Neutrophil (primary cell): ENCODE data around the gene CAND2.

Experiments used
- H3K27ac ChIP-seq: fragments of 200-600 bp; sonication (generic); 2 replicates; pipeline ENCODE4 v1.5.1; 2016; ENCODE audit warnings: mild to moderate bottlenecking, moderate library complexity
- H3K27me3 ChIP-seq: fragments of 200-600 bp; sonication (generic); 2 replicates; pipeline ENCODE4 v1.6.0; 2016; ENCODE audit warnings: mild to moderate bottlenecking
- H3K36me3 ChIP-seq: fragments of 200-600 bp; sonication (generic); 2 replicates; pipeline ENCODE4 v1.5.1; 2017
- H3K4me1 ChIP-seq, 2 experiments: fragments of 200-600 bp in 1 of 2; sonication (generic) in 1 of 2; 1 replicate in 1 of 2; 2 replicates in 1 of 2; pipeline versions ENCODE4 v1.5.1 to v1.6.1; 2013 to 2016; ENCODE audit warnings: low read depth in 1 of 2, low read length in 1 of 2, mild to moderate bottlenecking in 1 of 2, moderate library complexity in 1 of 2; ENCODE audit not compliant: control insufficient read depth in 1 of 2, insufficient read depth in 1 of 2
- H3K4me3 ChIP-seq, 2 experiments: fragments of 200-600 bp in 1 of 2; sonication (generic) in 1 of 2; 1 replicate in 1 of 2; 2 replicates in 1 of 2; pipeline ENCODE4 v1.5.1; 2013 to 2016; ENCODE audit warnings: low read depth in 1 of 2, low read length in 1 of 2, mild to moderate bottlenecking in 1 of 2, moderate library complexity in 1 of 2
- H3K9me3 ChIP-seq: fragments of 200-600 bp; sonication (generic); 2 replicates; pipeline ENCODE4 v1.5.1; 2016
- CTCF ChIP-seq: fragments of 200-600 bp; sonication (generic); IDR thresholded peaks from 2 replicates; pipeline ENCODE4 v1.5.1; 2016; ENCODE audit warnings: antibody characterized with exemption

Gene CAND2

DNA sequence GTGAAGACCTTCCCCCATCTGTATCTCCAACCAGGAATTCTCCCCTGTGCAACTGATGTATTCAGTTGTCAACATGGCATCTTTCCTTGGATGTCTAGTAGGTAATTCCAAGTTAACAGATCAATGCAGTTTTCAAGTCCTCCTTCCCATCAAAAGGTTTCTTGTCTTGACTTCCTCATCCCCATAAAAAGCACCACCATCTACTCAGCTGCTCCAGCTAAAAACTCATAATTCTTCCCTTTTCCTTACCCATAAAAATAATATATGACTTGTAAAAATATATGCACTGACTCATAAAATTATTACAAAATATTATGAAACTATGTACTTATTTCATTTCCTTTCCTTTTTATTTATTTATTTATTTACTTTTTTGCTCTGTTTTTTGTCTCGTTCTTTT, 5.0 kb upstream of the CAND2 start:
- Histone ChIP-seq H3K9me3 (no peaks in the 10 kb centered on the region), H3K27ac (no peak overlapping the region), H3K36me3 (no peaks in the 10 kb centered on the region), H3K4me3 (no peak overlapping the region), H3K4me1 (peaks cover 0 to 3% of the 10 kb centered on the region in 2 experiments), H3K27me3 (peaks cover 55% of the 10 kb centered on the region)
- TF ChIP-seq CTCF: no peak

- peaks cover 71% of the 10 kb centered on the region for H3K27me3 ChIP-seq
- no peaks in the 10 kb centered on the region for H3K36me3 ChIP-seq
- peaks cover 0 to 6% of the 10 kb centered on the region in 2 experiments for H3K4me1 ChIP-seq
- TF ChIP-seq CTCF: no peak
- no peaks in the 10 kb centered on the region for H3K9me3 ChIP-seq
- H3K27ac ChIP-seq: no peak overlapping the region
- H3K4me3 ChIP-seq: no peak overlapping the region
These were observed 2.8 kb upstream of the CAND2 start for GRCh38 chr3:12793701-12794100.

DNA sequence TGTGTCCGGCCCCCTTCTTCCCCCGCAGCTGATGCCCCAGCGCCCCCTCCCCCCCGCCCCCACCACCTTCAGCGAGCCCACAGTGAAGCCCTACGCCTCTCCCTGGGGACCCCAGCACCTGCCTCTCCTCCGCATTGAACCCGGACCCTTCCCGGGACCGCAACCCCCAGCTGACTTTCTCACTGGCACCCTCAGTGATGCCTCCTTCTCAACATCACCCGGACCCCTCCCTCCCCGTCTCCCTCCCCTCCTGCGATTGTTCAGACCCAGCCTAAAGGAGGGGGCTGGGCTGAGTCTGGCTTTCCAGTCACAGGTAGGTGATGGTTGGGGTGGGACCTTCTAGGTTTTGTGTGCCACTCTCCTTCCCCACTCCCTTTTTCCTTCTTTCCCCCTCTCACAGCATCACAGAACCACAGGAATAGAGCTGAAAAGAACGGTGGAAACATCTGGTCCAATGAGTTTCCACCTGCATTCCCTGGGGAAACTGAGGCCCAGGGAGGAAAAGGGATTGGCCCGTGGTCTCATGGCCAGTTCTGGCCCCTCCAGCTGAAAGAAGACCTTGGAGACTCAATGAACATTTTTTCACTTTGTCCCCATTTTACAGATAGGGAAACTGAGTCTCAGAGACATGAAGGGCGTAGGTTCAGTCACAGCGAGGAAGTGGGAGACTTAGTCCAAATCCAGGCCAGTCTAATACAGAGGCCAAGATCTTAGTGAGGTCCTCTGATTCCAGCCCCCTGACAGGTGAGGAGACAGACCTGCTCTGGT, 828 bp downstream of the CAND2 start:
- Histone ChIP-seq H3K4me3 (no peak overlapping the region), H3K36me3 (no peaks in the 10 kb centered on the region), H3K4me1 (peaks cover 0 to 6% of the 10 kb centered on the region in 2 experiments), H3K27ac (no peak overlapping the region), H3K9me3 (no peaks in the 10 kb centered on the region), H3K27me3 (peaks cover 62% of the 10 kb centered on the region)
- TF ChIP-seq CTCF: no peak

DNA sequence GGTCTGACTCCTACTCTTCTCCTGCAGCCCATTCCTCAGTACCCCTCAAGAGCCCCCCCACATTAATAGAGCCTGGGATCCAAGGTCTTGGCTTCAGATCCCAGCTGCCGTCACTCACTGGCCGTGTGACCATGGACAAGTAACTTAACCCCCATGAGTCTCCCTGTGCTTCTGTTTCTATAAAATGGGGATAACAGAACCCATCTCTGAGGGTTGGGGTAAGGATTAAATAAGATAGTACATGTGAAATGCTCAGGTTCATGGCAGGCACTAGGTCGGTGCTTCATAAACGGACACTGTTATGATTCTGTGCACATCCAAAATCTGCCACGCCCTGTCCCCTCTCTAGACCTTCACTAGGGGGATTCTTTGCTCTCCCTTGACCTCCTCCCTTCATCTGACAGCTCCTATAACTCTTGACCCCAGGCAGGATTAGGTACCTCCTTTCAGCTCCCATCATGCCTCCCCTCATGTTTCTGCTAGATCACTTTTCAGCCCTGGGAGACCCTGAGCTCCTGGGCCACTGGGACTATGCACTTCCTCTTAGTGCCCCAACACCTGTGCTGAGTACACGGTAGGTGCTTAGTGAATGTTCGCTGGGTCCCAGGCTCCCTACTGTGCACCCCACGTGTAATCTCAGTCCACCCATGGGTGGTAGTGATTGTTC, 1.5 kb downstream of the CAND2 start:
- Histone ChIP-seq H3K4me1 (peaks cover 0 to 6% of the 10 kb centered on the region in 2 experiments), H3K4me3 (no peak overlapping the region), H3K27me3 (peaks cover 58% of the 10 kb centered on the region), H3K36me3 (no peaks in the 10 kb centered on the region), H3K9me3 (no peaks in the 10 kb centered on the region), H3K27ac (no peak overlapping the region)
- no peak for TF ChIP-seq CTCF

DNA sequence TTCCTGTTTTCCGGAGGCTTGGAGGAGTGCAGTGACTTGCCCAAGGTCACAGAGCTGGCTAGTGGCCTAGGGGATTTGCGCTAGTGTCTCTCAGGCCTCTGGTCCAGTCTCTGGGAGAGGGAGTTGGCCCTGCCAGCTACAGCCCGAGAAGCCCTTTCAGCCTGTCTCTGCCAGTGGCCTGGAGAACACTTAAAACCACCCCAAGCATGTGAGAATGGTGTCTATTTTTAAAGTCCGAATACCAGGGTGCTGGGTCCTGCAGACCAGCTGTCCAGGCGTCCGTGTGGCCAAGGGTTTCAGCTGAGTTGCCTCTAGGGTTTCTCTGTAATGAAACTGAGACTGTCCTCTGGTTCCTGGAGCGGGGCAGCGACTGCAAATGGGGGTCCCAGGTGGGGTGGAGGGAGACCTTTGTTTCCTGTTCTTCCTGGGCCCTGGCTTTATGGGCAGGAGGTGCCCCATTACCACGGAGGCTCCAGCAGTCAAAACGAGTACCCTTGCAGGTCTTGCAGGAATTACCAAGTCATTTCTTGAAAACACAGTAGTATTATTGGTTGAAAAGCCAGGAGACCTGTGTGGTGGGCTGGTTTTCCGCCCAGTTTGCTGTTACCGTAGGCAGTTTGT, 2.2 kb downstream of the CAND2 start:
- no peak for TF ChIP-seq CTCF
- H3K27me3 ChIP-seq: peaks cover 56% of the 10 kb centered on the region
- no peaks in the 10 kb centered on the region for H3K9me3 ChIP-seq
- H3K27ac ChIP-seq: no peak overlapping the region
- H3K4me3 ChIP-seq: no peak overlapping the region
- H3K36me3 ChIP-seq: no peaks in the 10 kb centered on the region
- H3K4me1 ChIP-seq: peaks cover 0 to 6% of the 10 kb centered on the region in 2 experiments
